Right atrium auricular region (tissue), 2 donors: Measurements from ENCODE around the gene XRCC6. TPM values are rescaled to one million over a fixed set of nuclear protein-coding genes. Genes with fewer than 3 reads are reported as not detected.
A peak's percentile ranks its signal among the peaks of the same experiment; 100 is the strongest.
"Not testable (repeated sequence)": the region's sequence is repeated elsewhere in the genome, so short reads cannot be mapped to it uniquely, and the experiment has no call there.

Experiments
- DNase-seq: peaks from one replicate; pipeline ENCODE4 v3.0.0-alpha.2; 2019; ENCODE audit warnings: low spot score
- H3K27ac ChIP-seq, 2 donors: fragments of 200-600 bp; sonication (generic); 1 replicate in 1 of 2; 2 replicates in 1 of 2; pipeline ENCODE4 v1.5.1; 2016 to 2019
- H3K27me3 ChIP-seq, 2 donors: fragments of 200-600 bp; sonication (generic); one replicate each; pipeline versions ENCODE4 v1.5.1 to v1.6.0; 2017 to 2019
- H3K36me3 ChIP-seq: fragments of 200-600 bp; sonication (generic); one replicate; pipeline ENCODE4 v1.5.1; 2016
- H3K4me1 ChIP-seq, 2 donors: fragments of 200-600 bp; sonication (generic); one replicate each; pipeline versions ENCODE4 v1.5.1 to v1.6.0; 2017 to 2019
- H3K4me3 ChIP-seq, 2 donors: fragments of 200-600 bp; sonication (generic); 1 replicate in 1 of 2; 2 replicates in 1 of 2; pipeline ENCODE4 v1.5.1; 2017 to 2019; ENCODE audit warnings: mild to moderate bottlenecking in 1 of 2, moderate library complexity in 1 of 2
- H3K9me3 ChIP-seq, 2 donors: fragments of 200-600 bp; sonication (generic); one replicate each; pipeline ENCODE4 v1.5.1; 2019
- CTCF ChIP-seq, 2 donors: fragments of 200-600 bp; sonication (generic); IDR thresholded peaks; one replicate each; pipeline ENCODE4 v1.5.1; 2019; ENCODE audit warnings: antibody characterized with exemption in 2 of 2
- total RNA-seq, 2 donors: library from RNA; depleted of rRNA; stranded (reverse); fragments of >200 nt; gene quantifications; one replicate each; pipeline ENCODE4 v1.1.0, GENCODE V29; 2016

XRCC6 gene
- total RNA-seq, 2 donors from 2014 or later, result 161 to 174 TPM

GRCh38 chr22:41636467-41636866, 15.4 kb downstream of the XRCC6 start:
- Histone ChIP-seq H3K27me3 (no peaks in the 10 kb centered on the region), H3K4me1 (peaks cover 0 to 12% of the 10 kb centered on the region in 2 donors), H3K36me3 (peaks cover 88% of the 10 kb centered on the region), H3K9me3 (no peaks in the 10 kb centered on the region), H3K4me3 (no peak overlapping the region), H3K27ac (peak overlapping the region; percentile 73 to 86)
- TF ChIP-seq CTCF (IDR thresholded peaks at IDR 0.05), result no peak
- peak; percentile 62 for DNase-seq

DNA sequence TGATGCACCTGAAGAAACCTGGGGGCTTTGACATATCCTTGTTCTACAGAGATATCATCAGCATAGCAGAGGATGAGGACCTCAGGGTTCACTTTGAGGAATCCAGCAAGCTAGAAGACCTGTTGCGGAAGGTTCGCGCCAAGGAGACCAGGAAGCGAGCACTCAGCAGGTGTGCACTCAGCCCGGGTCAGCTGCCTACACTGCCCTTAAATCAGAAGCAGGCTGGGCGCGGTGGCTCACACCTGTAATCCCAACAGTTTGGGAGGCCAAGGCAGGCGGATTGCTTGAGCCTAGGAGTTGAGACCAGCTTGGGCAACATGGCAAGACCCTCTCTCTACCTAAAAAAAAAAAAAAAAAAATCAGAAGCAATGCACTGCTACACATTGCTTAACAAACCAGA, 16.5 kb downstream of the XRCC6 start:
- not testable (repeated sequence) for H3K9me3 ChIP-seq, H3K4me3 ChIP-seq, H3K27me3 ChIP-seq, DNase-seq
- Histone ChIP-seq H3K4me1 (peaks cover 0 to 12% of the 10 kb centered on the region in 2 donors), H3K36me3 (peaks cover 93% of the 10 kb centered on the region), H3K27ac (peak overlapping the region; percentile 73 to 86)

DNA sequence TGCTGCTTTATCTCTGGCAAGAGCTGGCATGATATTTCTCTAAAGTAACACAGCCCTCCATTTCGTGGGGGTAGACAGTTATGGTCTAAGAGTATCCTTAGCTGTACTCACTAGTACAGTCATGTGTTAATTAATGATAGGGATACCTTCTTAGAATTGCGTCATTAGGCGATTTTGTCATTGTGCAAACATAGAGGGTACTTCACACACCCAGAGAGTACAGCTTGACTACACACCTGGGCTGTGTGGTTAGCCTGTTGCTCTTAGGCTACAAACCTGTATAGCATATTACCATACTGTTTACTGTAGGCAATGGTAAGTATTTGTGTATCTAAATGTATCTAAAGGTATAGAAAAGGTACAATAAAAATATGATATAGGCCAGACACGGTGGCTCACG, 17.0 kb downstream of the XRCC6 start:
- Histone ChIP-seq H3K4me1 (peaks cover 0 to 12% of the 10 kb centered on the region in 2 donors), H3K4me3 (no peak overlapping the region), H3K27ac (peak overlapping the region; percentile 73 to 86), H3K36me3 (peaks cover 95% of the 10 kb centered on the region), H3K9me3 (no peaks in the 10 kb centered on the region), H3K27me3 (no peaks in the 10 kb centered on the region)
- TF ChIP-seq CTCF (IDR thresholded peaks at IDR 0.05), result no peak
- no peak for DNase-seq

DNA sequence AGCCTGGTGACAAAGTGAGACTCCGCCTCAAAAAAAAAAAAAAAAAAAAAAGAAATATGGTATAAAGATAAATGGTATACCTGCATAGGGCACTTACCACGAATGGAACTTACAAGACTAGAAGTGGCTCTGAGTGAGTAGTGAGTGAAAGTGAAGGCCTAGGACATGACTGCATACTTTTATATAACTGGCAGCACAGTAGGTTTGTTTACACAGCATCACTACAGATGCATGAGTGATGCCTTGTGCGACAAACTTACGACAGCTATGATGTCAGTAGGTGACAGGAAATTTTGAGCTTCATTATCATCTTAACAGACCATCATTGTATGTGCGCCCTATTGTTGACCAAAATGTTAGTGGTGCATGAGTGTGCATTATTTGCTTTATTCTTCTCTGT, 17.7 kb downstream of the XRCC6 start:
- Histone ChIP-seq H3K27ac (no peak overlapping the region), H3K4me1 (peaks cover 0 to 12% of the 10 kb centered on the region in 2 donors), H3K36me3 (peaks cover 92% of the 10 kb centered on the region), H3K9me3 (no peaks in the 10 kb centered on the region), H3K4me3 (no peak overlapping the region), H3K27me3 (no peaks in the 10 kb centered on the region)
- DNase-seq, result no peak
- no peak for TF ChIP-seq CTCF (IDR thresholded peaks at IDR 0.05)

- no peak overlapping the region for H3K4me3 ChIP-seq
- H3K36me3 ChIP-seq, result peaks cover 67% of the 10 kb centered on the region
Observed at GRCh38 chr22:41641854-41642253, 20.8 kb downstream of the XRCC6 start.

GRCh38 chr22:41642331-41643110, 21.4 kb downstream of the XRCC6 start:
- no peak overlapping the region for H3K4me3 ChIP-seq
- no peaks in the 10 kb centered on the region for H3K4me1 ChIP-seq
- no peaks in the 10 kb centered on the region for H3K27me3 ChIP-seq
- no peak for DNase-seq
- TF ChIP-seq CTCF (IDR thresholded peaks at IDR 0.05), result no peak
- no peaks in the 10 kb centered on the region for H3K9me3 ChIP-seq
- peaks cover 67% of the 10 kb centered on the region for H3K36me3 ChIP-seq
- H3K27ac ChIP-seq, result no peak overlapping the region

More at GRCh38 chr22:41641854-41642253, 20.8 kb downstream of the XRCC6 start:
- Histone ChIP-seq H3K27me3 (no peaks in the 10 kb centered on the region), H3K27ac (no peak overlapping the region), H3K4me1 (peaks cover 0 to 5% of the 10 kb centered on the region in 2 donors), H3K9me3 (no peaks in the 10 kb centered on the region)
- no peak for TF ChIP-seq CTCF (IDR thresholded peaks at IDR 0.05)
- DNase-seq, result no peak
